Trophoblast cell (in vitro differentiated cells and primary cell): ENCODE measurements around the gene NTSR1. TPM values are rescaled to one million over a fixed set of nuclear protein-coding genes. Genes with fewer than 3 reads are reported as not detected.

Experiments
- DNase-seq, 2 donors: peaks; one replicate each; pipeline ENCODE4 v3.0.0-alpha.2; 2016
- H2AFZ ChIP-seq: 2 replicates; pipeline ENCODE4 v1.6.1; 2013; ENCODE audit warnings: low read length, moderate library complexity, mild to moderate bottlenecking; ENCODE audit not compliant: insufficient read depth, poor library complexity
- H2AK5ac ChIP-seq: 2 replicates; pipeline ENCODE4 v1.6.1; 2013; ENCODE audit warnings: mild to moderate bottlenecking, low read length
- H2BK120ac ChIP-seq: 2 replicates; pipeline ENCODE4 v1.6.1; 2013; ENCODE audit warnings: low read length, mild to moderate bottlenecking, moderate library complexity; ENCODE audit not compliant: insufficient read depth, poor library complexity
- H2BK12ac ChIP-seq: 2 replicates; pipeline ENCODE4 v1.6.1; 2013; ENCODE audit warnings: mild to moderate bottlenecking, low read length, moderate library complexity
- H2BK5ac ChIP-seq: 2 replicates; pipeline ENCODE4 v1.6.1; 2013; ENCODE audit warnings: low read length, low read depth, moderate library complexity, mild to moderate bottlenecking; ENCODE audit not compliant: poor library complexity
- H3K14ac ChIP-seq: 2 replicates; pipeline ENCODE4 v1.6.1; 2013; ENCODE audit warnings: mild to moderate bottlenecking, low read length
- H3K18ac ChIP-seq: 2 replicates; pipeline ENCODE4 v1.6.1; 2013; ENCODE audit warnings: mild to moderate bottlenecking, low read length
- H3K23ac ChIP-seq: 2 replicates; pipeline ENCODE4 v1.6.1; 2013; ENCODE audit warnings: low read length
- H3K27ac ChIP-seq: 2 replicates; pipeline ENCODE4 v1.5.1; 2013; ENCODE audit warnings: low read depth, mild to moderate bottlenecking, inconsistent platforms, low read length, moderate library complexity
- H3K27me3 ChIP-seq: 2 replicates; pipeline ENCODE4 v1.6.1; 2013; ENCODE audit warnings: inconsistent platforms, mild to moderate bottlenecking, low read length, moderate library complexity; ENCODE audit not compliant: insufficient read depth
- H3K36me3 ChIP-seq, 2 experiments: 1 replicate in 1 of 2; 2 replicates in 1 of 2; pipeline ENCODE4 v1.6.1; 2013; ENCODE audit warnings: low read length in 2 of 2, mild to moderate bottlenecking in 2 of 2, moderate library complexity in 1 of 2; ENCODE audit not compliant: insufficient read depth in 2 of 2, control insufficient read depth in 1 of 2
- H3K4ac ChIP-seq: 2 replicates; pipeline ENCODE4 v1.6.1; 2013; ENCODE audit warnings: low read depth, mild to moderate bottlenecking, low read length, moderate library complexity
- H3K4me1 ChIP-seq, 2 experiments: 1 replicate in 1 of 2; 2 replicates in 1 of 2; pipeline ENCODE4 v1.6.1; 2013; ENCODE audit warnings: low read length in 2 of 2, mild to moderate bottlenecking in 2 of 2, moderate library complexity in 1 of 2; ENCODE audit not compliant: insufficient read depth in 2 of 2, control insufficient read depth in 1 of 2
- H3K4me2 ChIP-seq: 2 replicates; pipeline ENCODE4 v1.6.1; 2013; ENCODE audit warnings: inconsistent platforms, mild to moderate bottlenecking, low read length, moderate library complexity
- H3K4me3 ChIP-seq: 2 replicates; pipeline ENCODE4 v1.5.1; 2013; ENCODE audit warnings: mild to moderate bottlenecking, low read depth, low read length, inconsistent platforms
- H3K79me1 ChIP-seq: one replicate; pipeline ENCODE4 v1.6.1; 2013; ENCODE audit warnings: low read length
- H3K79me2 ChIP-seq: 2 replicates; pipeline ENCODE4 v1.6.1; 2013; ENCODE audit warnings: low read length, mild to moderate bottlenecking; ENCODE audit not compliant: control insufficient read depth, insufficient read depth, poor library complexity
- H3K9ac ChIP-seq: 2 replicates; pipeline ENCODE4 v1.6.1; 2013; ENCODE audit warnings: mild to moderate bottlenecking, low read length
- H3K9me3 ChIP-seq: 2 replicates; pipeline ENCODE4 v1.6.1; 2013; ENCODE audit warnings: low read depth, mild to moderate bottlenecking, control low read depth, inconsistent platforms, low read length; ENCODE audit not compliant: insufficient read depth
- H4K12ac ChIP-seq: 2 replicates; pipeline ENCODE4 v1.6.1; 2013; ENCODE audit warnings: low read depth, mild to moderate bottlenecking, low read length, moderate library complexity
- H4K8ac ChIP-seq: 2 replicates; pipeline ENCODE4 v1.6.1; 2013; ENCODE audit warnings: low read depth, mild to moderate bottlenecking, low read length, moderate library complexity
- H4K91ac ChIP-seq: one replicate; pipeline ENCODE4 v1.6.1; 2013; ENCODE audit warnings: low read depth, mild to moderate bottlenecking, low read length, moderate library complexity
- WGBS: extraction: QIAGEN DNeasy Blood & Tissue Kit; methylation state at CpG from one replicate; pipeline ENCODE4 v1.1.7; 2013; ENCODE audit warnings: missing lambda C conversion rate; ENCODE audit not compliant: insufficient read length, insufficient coverage; ENCODE audit errors: extremely low coverage; 5-methylcytosine and 5-hydroxymethylcytosine counted together
- polyA plus RNA-seq: library from polyadenylated mRNA; stranded (reverse); fragments of 200-250 nt; gene quantifications from 2 replicates; pipeline ENCODE4 v1.2.3, GENCODE V29; 2013

The NTSR1 gene
- polyA plus RNA-seq, result 0.03 and 0.08 TPM in 2 replicates

- Histone ChIP-seq H3K79me2 (no peaks in the 10 kb centered on the region), H3K27me3 (peaks cover 29% of the 10 kb centered on the region), H4K91ac (no peak within 1 kb of the TSS), H4K8ac (no peak within 1 kb of the TSS), H3K23ac (no peak within 1 kb of the TSS), H3K4me3 (no peak within 1 kb of the TSS), H3K9me3 (peaks cover 7% of the 10 kb centered on the region), H3K79me1 (no peaks in the 10 kb centered on the region), H2AK5ac (no peak within 1 kb of the TSS), H2BK5ac (no peak within 1 kb of the TSS), H3K4me2 (no peak within 1 kb of the TSS), H3K9ac (no peak within 1 kb of the TSS), H3K4ac (no peak within 1 kb of the TSS), H3K4me1 (no peaks in the 10 kb centered on the region), H3K36me3 (no peaks in the 10 kb centered on the region), H2BK12ac (no peak within 1 kb of the TSS), H2AFZ (no peak within 1 kb of the TSS), H3K27ac (no peak within 1 kb of the TSS), H2BK120ac (no peak within 1 kb of the TSS), H3K18ac (no peak within 1 kb of the TSS), H3K14ac (no peak within 1 kb of the TSS), H4K12ac (no peak within 1 kb of the TSS)
- no CpG with 5 or more reads among the region's 124 CpGs for WGBS
- DNase-seq, result no peak
Measured at GRCh38 chr20:62708591-62709536, at the start of gene NTSR1. TSS of gene NTSR1 (plus strand) at chr20:62708836. CDS start at chr20:62709208, 372 bp downstream.

- no peak overlapping the region for H4K12ac ChIP-seq
- H2BK5ac ChIP-seq, result no peak overlapping the region
- no peak overlapping the region for H3K4ac ChIP-seq
- no peak overlapping the region for H3K27ac ChIP-seq
- H2BK12ac ChIP-seq, result no peak overlapping the region
- no peak overlapping the region for H2BK120ac ChIP-seq
- H3K14ac ChIP-seq, result no peak overlapping the region
- no peak overlapping the region for H3K9ac ChIP-seq
- H3K27me3 ChIP-seq, result no peaks in the 10 kb centered on the region
- no peaks in the 10 kb centered on the region for H3K9me3 ChIP-seq
- H3K23ac ChIP-seq, result no peak overlapping the region
- no peak overlapping the region for H3K18ac ChIP-seq
- H3K79me1 ChIP-seq, result no peaks in the 10 kb centered on the region
- H2AFZ ChIP-seq, result no peak overlapping the region
- H4K8ac ChIP-seq, result no peak overlapping the region
- H4K91ac ChIP-seq, result no peak overlapping the region
- no CpG with 5 or more reads among the region's 29 CpGs for WGBS
- no peak for DNase-seq
- no peak overlapping the region for H3K4me2 ChIP-seq
- no peaks in the 10 kb centered on the region for H3K4me1 ChIP-seq
- no peaks in the 10 kb centered on the region for H3K79me2 ChIP-seq
- no peak overlapping the region for H2AK5ac ChIP-seq
- no peak overlapping the region for H3K4me3 ChIP-seq
- H3K36me3 ChIP-seq, result no peaks in the 10 kb centered on the region
Measured at GRCh38 chr20:62659488-62660239, 49.0 kb upstream of the NTSR1 start.

GRCh38 chr20:62660240-62660615 lies 48.4 kb upstream of the NTSR1 start:
- Histone ChIP-seq H2BK5ac (no peak overlapping the region), H3K18ac (no peak overlapping the region), H3K4me2 (no peak overlapping the region), H3K79me1 (no peaks in the 10 kb centered on the region), H4K12ac (no peak overlapping the region), H3K4me1 (no peaks in the 10 kb centered on the region), H2AK5ac (no peak overlapping the region), H4K8ac (no peak overlapping the region), H3K4me3 (no peak overlapping the region), H3K4ac (no peak overlapping the region), H2BK120ac (no peak overlapping the region), H3K27ac (no peak overlapping the region), H4K91ac (no peak overlapping the region), H3K27me3 (no peaks in the 10 kb centered on the region), H3K14ac (no peak overlapping the region), H3K36me3 (no peaks in the 10 kb centered on the region), H2AFZ (no peak overlapping the region), H3K9ac (no peak overlapping the region), H3K9me3 (no peaks in the 10 kb centered on the region), H3K23ac (no peak overlapping the region), H2BK12ac (no peak overlapping the region), H3K79me2 (no peaks in the 10 kb centered on the region)
- no peak for DNase-seq
- no CpG with 5 or more reads among the region's 15 CpGs for WGBS

- H2BK5ac ChIP-seq, result no peak overlapping the region
- no peak for DNase-seq
- H2AFZ ChIP-seq, result no peak overlapping the region
- no peak overlapping the region for H4K12ac ChIP-seq
- H4K8ac ChIP-seq, result no peak overlapping the region
- H2BK12ac ChIP-seq, result no peak overlapping the region
- H3K23ac ChIP-seq, result no peak overlapping the region
- H3K14ac ChIP-seq, result no peak overlapping the region
- no peak overlapping the region for H3K4me3 ChIP-seq
- H3K4ac ChIP-seq, result no peak overlapping the region
- whole genome bisulfite sequencing, result no CpG with 5 or more reads among the region's 18 CpGs
- no peaks in the 10 kb centered on the region for H3K27me3 ChIP-seq
- H3K9ac ChIP-seq, result no peak overlapping the region
- H3K79me1 ChIP-seq, result no peaks in the 10 kb centered on the region
- no peak overlapping the region for H3K27ac ChIP-seq
- no peak overlapping the region for H4K91ac ChIP-seq
- no peaks in the 10 kb centered on the region for H3K79me2 ChIP-seq
- H3K4me1 ChIP-seq, result no peaks in the 10 kb centered on the region
- H3K9me3 ChIP-seq, result no peaks in the 10 kb centered on the region
- H3K4me2 ChIP-seq, result no peak overlapping the region
- H3K18ac ChIP-seq, result no peak overlapping the region
- H2BK120ac ChIP-seq, result no peak overlapping the region
- H2AK5ac ChIP-seq, result no peak overlapping the region
- no peaks in the 10 kb centered on the region for H3K36me3 ChIP-seq
Measured at GRCh38 chr20:62660768-62661167, 47.9 kb upstream of the NTSR1 start.
